ENCODE data around the gene CCRL2.

GRCh38 chr3:46456118-46456517 is 49.1 kb downstream of the CCRL2 start:
- no peak for TF ChIP-seq POLR2A (IDR thresholded peaks at IDR 0.05)
- TF ChIP-seq, protein P1, sequence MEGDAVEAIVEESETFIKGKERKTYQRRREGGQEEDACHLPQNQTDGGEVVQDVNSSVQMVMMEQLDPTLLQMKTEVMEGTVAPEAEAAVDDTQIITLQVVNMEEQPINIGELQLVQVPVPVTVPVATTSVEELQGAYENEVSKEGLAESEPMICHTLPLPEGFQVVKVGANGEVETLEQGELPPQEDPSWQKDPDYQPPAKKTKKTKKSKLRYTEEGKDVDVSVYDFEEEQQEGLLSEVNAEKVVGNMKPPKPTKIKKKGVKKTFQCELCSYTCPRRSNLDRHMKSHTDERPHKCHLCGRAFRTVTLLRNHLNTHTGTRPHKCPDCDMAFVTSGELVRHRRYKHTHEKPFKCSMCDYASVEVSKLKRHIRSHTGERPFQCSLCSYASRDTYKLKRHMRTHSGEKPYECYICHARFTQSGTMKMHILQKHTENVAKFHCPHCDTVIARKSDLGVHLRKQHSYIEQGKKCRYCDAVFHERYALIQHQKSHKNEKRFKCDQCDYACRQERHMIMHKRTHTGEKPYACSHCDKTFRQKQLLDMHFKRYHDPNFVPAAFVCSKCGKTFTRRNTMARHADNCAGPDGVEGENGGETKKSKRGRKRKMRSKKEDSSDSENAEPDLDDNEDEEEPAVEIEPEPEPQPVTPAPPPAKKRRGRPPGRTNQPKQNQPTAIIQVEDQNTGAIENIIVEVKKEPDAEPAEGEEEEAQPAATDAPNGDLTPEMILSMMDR (IDR thresholded peaks at IDR 0.05) = no peak
